ENCODE data around the gene HS1BP3.

HS1BP3 gene

DNA sequence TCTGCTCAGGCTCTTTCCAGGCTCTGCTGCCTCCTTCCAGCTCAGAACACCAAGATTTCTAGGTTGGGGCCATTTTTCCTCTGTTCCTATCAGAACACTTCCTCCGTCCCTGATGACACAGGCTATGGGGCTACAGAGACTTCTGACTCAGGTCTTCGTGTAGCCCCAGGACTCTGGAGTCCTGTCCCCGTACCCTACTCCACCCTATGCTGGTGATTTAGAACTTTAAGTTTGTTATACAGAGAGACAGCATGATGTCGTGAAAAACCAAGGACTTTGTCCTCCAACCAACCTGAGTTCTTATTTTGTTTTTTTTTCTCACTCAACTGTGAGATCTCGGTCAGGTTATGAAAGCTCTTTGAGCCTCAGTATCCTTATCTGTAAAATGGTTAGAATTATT is 78.7 kb downstream of the HS1BP3 start:
- Histone ChIP-seq H3K9ac (ENCODE audit: low read depth, low read length) (no peak overlapping the region), H3K9me3 (ENCODE audit: insufficient read depth, low read length, severe bottlenecking) (no peaks in the 10 kb centered on the region), H3K4me3 (ENCODE audit: low read depth in 1 of 2, low read length in 2 of 2) (no peak overlapping the region), H3K27me3 (ENCODE audit: insufficient read depth, low read length, poor library complexity) (peaks cover 9% of the 10 kb centered on the region), H3K4me2 (ENCODE audit: insufficient read depth, low read length) (no peak overlapping the region), H2AFZ (ENCODE audit: low read depth, low read length) (no peak overlapping the region), H3K4me1 (ENCODE audit: insufficient read depth, low read length) (no peaks in the 10 kb centered on the region), H3K79me2 (ENCODE audit: insufficient read depth, low read length) (no peaks in the 10 kb centered on the region), H4K20me1 (ENCODE audit: insufficient read depth, low read length) (no peaks in the 10 kb centered on the region; the same call in 1 of the 2 replicates), H3K36me3 (ENCODE audit: insufficient read depth, low read length) (no peaks in the 10 kb centered on the region), H3K27ac (ENCODE audit: low read length) (no peak overlapping the region)
- ATAC-seq (ENCODE audit: insufficient read depth, low read depth) (no peak), DNase-seq (no peak)
- TF ChIP-seq EZH2 (IDR thresholded peaks at IDR 0.05; ENCODE audit: borderline replicate concordance, low read depth, low read length, severe bottlenecking), result no peak
- TF ChIP-seq, protein P1, sequence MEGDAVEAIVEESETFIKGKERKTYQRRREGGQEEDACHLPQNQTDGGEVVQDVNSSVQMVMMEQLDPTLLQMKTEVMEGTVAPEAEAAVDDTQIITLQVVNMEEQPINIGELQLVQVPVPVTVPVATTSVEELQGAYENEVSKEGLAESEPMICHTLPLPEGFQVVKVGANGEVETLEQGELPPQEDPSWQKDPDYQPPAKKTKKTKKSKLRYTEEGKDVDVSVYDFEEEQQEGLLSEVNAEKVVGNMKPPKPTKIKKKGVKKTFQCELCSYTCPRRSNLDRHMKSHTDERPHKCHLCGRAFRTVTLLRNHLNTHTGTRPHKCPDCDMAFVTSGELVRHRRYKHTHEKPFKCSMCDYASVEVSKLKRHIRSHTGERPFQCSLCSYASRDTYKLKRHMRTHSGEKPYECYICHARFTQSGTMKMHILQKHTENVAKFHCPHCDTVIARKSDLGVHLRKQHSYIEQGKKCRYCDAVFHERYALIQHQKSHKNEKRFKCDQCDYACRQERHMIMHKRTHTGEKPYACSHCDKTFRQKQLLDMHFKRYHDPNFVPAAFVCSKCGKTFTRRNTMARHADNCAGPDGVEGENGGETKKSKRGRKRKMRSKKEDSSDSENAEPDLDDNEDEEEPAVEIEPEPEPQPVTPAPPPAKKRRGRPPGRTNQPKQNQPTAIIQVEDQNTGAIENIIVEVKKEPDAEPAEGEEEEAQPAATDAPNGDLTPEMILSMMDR (IDR thresholded peaks at IDR 0.05; ENCODE audit: borderline replicate concordance, extremely low read depth, low read length, poor library complexity, severe bottlenecking), result no peak

GRCh38 chr2:20571644-20572215 is 79.2 kb downstream of the HS1BP3 start:
- Histone ChIP-seq H2AFZ (ENCODE audit: low read depth, low read length) (no peak overlapping the region), H3K36me3 (ENCODE audit: insufficient read depth, low read length) (no peaks in the 10 kb centered on the region), H3K4me1 (ENCODE audit: insufficient read depth, low read length) (no peaks in the 10 kb centered on the region), H3K4me3 (ENCODE audit: low read depth in 1 of 2, low read length in 2 of 2) (no peak overlapping the region), H3K9ac (ENCODE audit: low read depth, low read length) (no peak overlapping the region), H3K79me2 (ENCODE audit: insufficient read depth, low read length) (no peaks in the 10 kb centered on the region), H3K9me3 (ENCODE audit: insufficient read depth, low read length, severe bottlenecking) (no peaks in the 10 kb centered on the region), H4K20me1 (ENCODE audit: insufficient read depth, low read length) (no peaks in the 10 kb centered on the region; the same call in 1 of the 2 replicates), H3K27me3 (ENCODE audit: insufficient read depth, low read length, poor library complexity) (peaks cover 9% of the 10 kb centered on the region), H3K4me2 (ENCODE audit: insufficient read depth, low read length) (no peak overlapping the region), H3K27ac (ENCODE audit: low read length) (no peak overlapping the region)
- DNase-seq (no peak), ATAC-seq (ENCODE audit: insufficient read depth, low read depth) (no peak)
- no peak for TF ChIP-seq EZH2 (IDR thresholded peaks at IDR 0.05; ENCODE audit: borderline replicate concordance, low read depth, low read length, severe bottlenecking)
- TF ChIP-seq, protein P1 (IDR thresholded peaks at IDR 0.05; ENCODE audit: borderline replicate concordance, extremely low read depth, low read length, poor library complexity, severe bottlenecking), result no peak

GRCh38 chr2:20571231-20571630 is 79.7 kb downstream of the HS1BP3 start:
- H3K79me2 ChIP-seq (ENCODE audit: insufficient read depth, low read length), result no peaks in the 10 kb centered on the region
- H3K27ac ChIP-seq (ENCODE audit: low read length), result no peak overlapping the region
- no peaks in the 10 kb centered on the region for H3K9me3 ChIP-seq (ENCODE audit: insufficient read depth, low read length, severe bottlenecking)
- H3K36me3 ChIP-seq (ENCODE audit: insufficient read depth, low read length), result no peaks in the 10 kb centered on the region
- no peaks in the 10 kb centered on the region for H3K4me1 ChIP-seq (ENCODE audit: insufficient read depth, low read length)
- H2AFZ ChIP-seq (ENCODE audit: low read depth, low read length), result no peak overlapping the region
- DNase-seq, result no peak
- no peaks in the 10 kb centered on the region; the same call in 1 of the 2 replicates for H4K20me1 ChIP-seq (ENCODE audit: insufficient read depth, low read length)
- ATAC-seq (ENCODE audit: insufficient read depth, low read depth), result no peak
- TF ChIP-seq, protein P1 (IDR thresholded peaks at IDR 0.05; ENCODE audit: borderline replicate concordance, extremely low read depth, low read length, poor library complexity, severe bottlenecking), result no peak
- no peak for TF ChIP-seq EZH2 (IDR thresholded peaks at IDR 0.05; ENCODE audit: borderline replicate concordance, low read depth, low read length, severe bottlenecking)
- no peak overlapping the region for H3K4me2 ChIP-seq (ENCODE audit: insufficient read depth, low read length)
- H3K9ac ChIP-seq (ENCODE audit: low read depth, low read length), result no peak overlapping the region
- H3K4me3 ChIP-seq (ENCODE audit: low read depth in 1 of 2, low read length in 2 of 2), result no peak overlapping the region
- peaks cover 9% of the 10 kb centered on the region for H3K27me3 ChIP-seq (ENCODE audit: insufficient read depth, low read length, poor library complexity)

All from DND-41 (cell line).